Mesenchymal stem cell (in vitro differentiated cells and primary cell): ENCODE measurements around the gene XIRP2.
A peak's percentile ranks its signal among the peaks of the same experiment; 100 is the strongest.

Experiments used
- DNase-seq: peaks from one replicate; pipeline ENCODE4 v3.0.0-alpha.2; 2013
- H2AFZ ChIP-seq: one replicate; pipeline ENCODE4 v1.6.1; 2013; ENCODE audit warnings: low read depth, mild to moderate bottlenecking, control low read depth, inconsistent platforms, low read length, moderate library complexity
- H2AK5ac ChIP-seq: 2 replicates; pipeline ENCODE4 v1.6.1; 2013; ENCODE audit warnings: low read length, moderate library complexity, mild to moderate bottlenecking, inconsistent platforms; ENCODE audit not compliant: severe bottlenecking
- H2BK120ac ChIP-seq: one replicate; pipeline ENCODE4 v1.6.1; 2013; ENCODE audit warnings: low read depth, mild to moderate bottlenecking, inconsistent platforms, low read length, moderate library complexity
- H2BK12ac ChIP-seq, 2 experiments: one replicate each; pipeline ENCODE4 v1.6.1; 2013; ENCODE audit warnings: inconsistent platforms in 2 of 2, low read length in 2 of 2, mild to moderate bottlenecking in 2 of 2, moderate library complexity in 2 of 2, control low read depth in 1 of 2
- H2BK15ac ChIP-seq: one replicate; pipeline ENCODE4 v1.6.1; 2013; ENCODE audit warnings: mild to moderate bottlenecking, low read depth, inconsistent platforms; ENCODE audit not compliant: poor library complexity, severe bottlenecking
- H2BK5ac ChIP-seq: 2 replicates; pipeline ENCODE4 v1.6.1; 2013; ENCODE audit warnings: low read depth, mild to moderate bottlenecking, low read length, control low read depth, inconsistent platforms; ENCODE audit not compliant: poor library complexity, severe bottlenecking
- H3K14ac ChIP-seq, 2 experiments: one replicate each; pipeline ENCODE4 v1.6.1; 2013; ENCODE audit warnings: inconsistent platforms in 2 of 2, low read length in 2 of 2, control low read depth in 1 of 2, mild to moderate bottlenecking in 1 of 2, moderate library complexity in 1 of 2
- H3K18ac ChIP-seq, 2 experiments: one replicate each; pipeline ENCODE4 v1.6.1; 2013; ENCODE audit warnings: inconsistent platforms in 2 of 2, low read length in 2 of 2, control low read depth in 1 of 2, low read depth in 1 of 2, mild to moderate bottlenecking in 1 of 2
- H3K23ac ChIP-seq, 2 experiments: one replicate each; pipeline ENCODE4 v1.6.1; 2013; ENCODE audit warnings: inconsistent platforms in 2 of 2, low read length in 2 of 2, mild to moderate bottlenecking in 2 of 2, moderate library complexity in 2 of 2, control low read depth in 1 of 2
- H3K27ac ChIP-seq: 2 replicates; pipeline ENCODE4 v1.5.1; 2013; ENCODE audit warnings: mild to moderate bottlenecking, moderate library complexity, low read length, control low read depth, inconsistent platforms; ENCODE audit not compliant: poor library complexity, severe bottlenecking
- H3K27me3 ChIP-seq, 2 experiments: 2 replicates each; pipeline versions ENCODE4 v1.6.1 to v1.7.0; 2013; ENCODE audit warnings: low read length in 2 of 2, mild to moderate bottlenecking in 2 of 2, moderate library complexity in 2 of 2, control low read depth in 1 of 2, inconsistent platforms in 1 of 2; ENCODE audit not compliant: control insufficient read depth in 1 of 2, insufficient read depth in 1 of 2
- H3K36me3 ChIP-seq, 2 experiments: 2 replicates each; pipeline versions ENCODE4 v1.6.1 to v1.7.0; 2013; ENCODE audit warnings: low read length in 2 of 2, control low read depth in 1 of 2, inconsistent platforms in 1 of 2, low read depth in 1 of 2, mild to moderate bottlenecking in 1 of 2; ENCODE audit not compliant: insufficient read depth in 2 of 2, control insufficient read depth in 1 of 2
- H3K4ac ChIP-seq, 2 experiments: one replicate each; pipeline ENCODE4 v1.6.1; 2013; ENCODE audit warnings: inconsistent platforms in 2 of 2, low read length in 2 of 2, mild to moderate bottlenecking in 2 of 2, moderate library complexity in 2 of 2, control low read depth in 1 of 2, low read depth in 1 of 2
- H3K4me1 ChIP-seq: 2 replicates; pipeline ENCODE4 v1.6.1; 2013; ENCODE audit warnings: low read depth, low read length, control low read depth; ENCODE audit not compliant: control insufficient read depth, insufficient read depth
- H3K4me2 ChIP-seq: 2 replicates; pipeline ENCODE4 v1.6.1; 2013; ENCODE audit warnings: low read length, mild to moderate bottlenecking, inconsistent platforms; ENCODE audit not compliant: poor library complexity, severe bottlenecking
- H3K4me3 ChIP-seq, 2 experiments: 2 replicates each; pipeline versions ENCODE4 v1.5.1 to v1.7.0; 2013; ENCODE audit warnings: low read length in 2 of 2, mild to moderate bottlenecking in 2 of 2, control low read depth in 1 of 2, low read depth in 1 of 2; ENCODE audit not compliant: insufficient read depth in 1 of 2
- H3K79me1 ChIP-seq: replicated peaks from 2 replicates; pipeline ENCODE4 v1.6.1; 2013; ENCODE audit warnings: mild to moderate bottlenecking, control low read depth, low read length, inconsistent platforms; ENCODE audit not compliant: poor library complexity, severe bottlenecking
- H3K9ac ChIP-seq: 2 replicates; pipeline ENCODE4 v1.7.0; 2013; ENCODE audit warnings: mild to moderate bottlenecking, low read length, moderate library complexity
- H3K9me3 ChIP-seq: 2 replicates; pipeline ENCODE4 v1.7.0; 2013; ENCODE audit warnings: mild to moderate bottlenecking, low read length; ENCODE audit not compliant: control insufficient read depth
- H4K8ac ChIP-seq: one replicate; pipeline ENCODE4 v1.6.1; 2013; ENCODE audit warnings: inconsistent platforms, mild to moderate bottlenecking, low read length, moderate library complexity
- H4K91ac ChIP-seq: one replicate; pipeline ENCODE4 v1.6.1; 2013; ENCODE audit warnings: mild to moderate bottlenecking, low read length, inconsistent platforms
- WGBS: methylation state at CpG from one replicate; pipeline ENCODE4 v1.1.7; 2013; ENCODE audit warnings: mixed read lengths; 5-methylcytosine and 5-hydroxymethylcytosine counted together

Gene XIRP2

GRCh38 chr2:166942377-166942776 lies 54.1 kb downstream of the XIRP2 start:
- WGBS, result 95% methylated on average over 1 of the region's 1 CpG

GRCh38 chr2:166944909-166945308 lies 56.6 kb downstream of the XIRP2 start:
- no peaks in the 10 kb centered on the region for H3K79me1 ChIP-seq
- H2BK12ac ChIP-seq, result no peak overlapping the region
- H4K91ac ChIP-seq, result no peak overlapping the region
- no peak overlapping the region for H2BK15ac ChIP-seq
- WGBS, result no CpG with 5 or more reads among the region's 1 CpG
- H3K9me3 ChIP-seq, result no peaks in the 10 kb centered on the region
- H3K9ac ChIP-seq, result no peak overlapping the region
- H3K27me3 ChIP-seq, result no peaks in the 10 kb centered on the region
- H4K8ac ChIP-seq, result no peak overlapping the region
- no peaks in the 10 kb centered on the region for H3K4me1 ChIP-seq
- H3K27ac ChIP-seq, result no peak overlapping the region
- no peaks in the 10 kb centered on the region for H3K36me3 ChIP-seq
- no peak overlapping the region for H3K4me2 ChIP-seq
- no peak overlapping the region for H2AK5ac ChIP-seq
- no peak for DNase-seq
- H2BK5ac ChIP-seq, result no peak overlapping the region
- no peak overlapping the region for H2AFZ ChIP-seq
- no peak overlapping the region for H3K14ac ChIP-seq
- no peak overlapping the region for H3K18ac ChIP-seq
- H2BK120ac ChIP-seq, result no peak overlapping the region
- H3K4ac ChIP-seq, result no peak overlapping the region
- H3K23ac ChIP-seq, result no peak overlapping the region
- H3K4me3 ChIP-seq, result no peak overlapping the region

More at GRCh38 chr2:166942377-166942776, 54.1 kb downstream of the XIRP2 start:
- DNase-seq, result no peak
- H3K36me3 ChIP-seq, result no peaks in the 10 kb centered on the region
- H3K18ac ChIP-seq, result no peak overlapping the region
- no peak overlapping the region for H2BK120ac ChIP-seq
- no peak overlapping the region for H3K4ac ChIP-seq
- H3K23ac ChIP-seq, result no peak overlapping the region
- H3K9ac ChIP-seq, result no peak overlapping the region
- no peak overlapping the region for H2BK15ac ChIP-seq
- no peak overlapping the region for H4K8ac ChIP-seq
- no peak overlapping the region for H4K91ac ChIP-seq
- no peaks in the 10 kb centered on the region for H3K9me3 ChIP-seq
- no peak overlapping the region for H3K27ac ChIP-seq
- no peak overlapping the region for H2AFZ ChIP-seq
- no peaks in the 10 kb centered on the region for H3K4me1 ChIP-seq
- no peaks in the 10 kb centered on the region for H3K79me1 ChIP-seq
- H3K14ac ChIP-seq, result no peak overlapping the region
- no peak overlapping the region for H2BK5ac ChIP-seq
- H2BK12ac ChIP-seq, result no peak overlapping the region
- no peak overlapping the region for H3K4me3 ChIP-seq
- no peaks in the 10 kb centered on the region for H3K27me3 ChIP-seq
- no peak overlapping the region for H3K4me2 ChIP-seq
- H2AK5ac ChIP-seq, result no peak overlapping the region

GRCh38 chr2:166957686-166958085 lies 69.4 kb downstream of the XIRP2 start:
- peak; percentile 62 for DNase-seq
- 17% methylated on average over 1 of the region's 3 CpGs for WGBS
- no peak overlapping the region for H2AK5ac ChIP-seq

GRCh38 chr2:166958986-166959481 lies 70.8 kb downstream of the XIRP2 start:
- H2BK15ac ChIP-seq, result no peak overlapping the region
- no peak overlapping the region for H4K91ac ChIP-seq
- H3K4ac ChIP-seq, result no peak overlapping the region
- H3K4me1 ChIP-seq, result no peaks in the 10 kb centered on the region
- no peak overlapping the region for H3K4me2 ChIP-seq
- H4K8ac ChIP-seq, result no peak overlapping the region
- H2AK5ac ChIP-seq, result no peak overlapping the region
- H3K79me1 ChIP-seq, result no peaks in the 10 kb centered on the region
- H3K9ac ChIP-seq, result no peak overlapping the region
- no peak overlapping the region for H3K4me3 ChIP-seq
- H2BK5ac ChIP-seq, result no peak overlapping the region
- no peak overlapping the region for H2BK12ac ChIP-seq
- WGBS, result 52% methylated on average over 2 of the region's 4 CpGs
- H3K14ac ChIP-seq, result no peak overlapping the region
- H3K36me3 ChIP-seq, result no peaks in the 10 kb centered on the region
- H3K27me3 ChIP-seq, result no peaks in the 10 kb centered on the region
- no peak overlapping the region for H3K23ac ChIP-seq
- no peak overlapping the region for H2AFZ ChIP-seq
- H3K9me3 ChIP-seq, result peaks cover 5% of the 10 kb centered on the region
- no peak overlapping the region for H2BK120ac ChIP-seq
- peak overlapping the region; percentile 82 for H3K27ac ChIP-seq
- no peak for DNase-seq
- no peak overlapping the region for H3K18ac ChIP-seq

More at GRCh38 chr2:166957686-166958085, 69.4 kb downstream of the XIRP2 start:
- no peak overlapping the region for H4K91ac ChIP-seq
- H3K4me2 ChIP-seq, result peak overlapping the region; percentile 33
- no peak overlapping the region for H3K23ac ChIP-seq
- H2BK15ac ChIP-seq, result no peak overlapping the region
- H2BK5ac ChIP-seq, result peak overlapping the region; percentile 26
- no peak overlapping the region for H2BK12ac ChIP-seq
- no peaks in the 10 kb centered on the region for H3K79me1 ChIP-seq
- H4K8ac ChIP-seq, result no peak overlapping the region
- H3K4me3 ChIP-seq, result no peak overlapping the region
- H3K9me3 ChIP-seq, result peaks cover 5% of the 10 kb centered on the region
- H3K4ac ChIP-seq, result no peak overlapping the region
- H3K36me3 ChIP-seq, result no peaks in the 10 kb centered on the region
- no peak overlapping the region for H3K9ac ChIP-seq
- no peak overlapping the region for H3K18ac ChIP-seq
- peak overlapping the region; percentile 96 for H3K27ac ChIP-seq
- H3K4me1 ChIP-seq, result no peaks in the 10 kb centered on the region
- no peak overlapping the region for H2BK120ac ChIP-seq
- H3K14ac ChIP-seq, result no peak overlapping the region
- no peaks in the 10 kb centered on the region for H3K27me3 ChIP-seq
- peak overlapping the region; percentile 42 for H2AFZ ChIP-seq
